HG02759 (cell line): ENCODE data around the gene PAOX.
"Not testable (repeated sequence)": the region's sequence is repeated elsewhere in the genome, so short reads cannot be mapped to it uniquely, and the experiment has no call there.

Experiments used
- ATAC-seq: cut with Tn5 transposase; IDR thresholded peaks from one replicate; pipeline ENCODE4 v1.9.1; 2021; ENCODE audit warnings: mild to moderate bottlenecking, moderate library complexity; ENCODE audit not compliant: unreplicated experiment

PAOX gene

GRCh38 chr10:133403359-133403758 is 24.3 kb downstream of the PAOX start:
- no peak for ATAC-seq

- ATAC-seq = no peak
Observed at GRCh38 chr10:133403784-133404183, 24.7 kb downstream of the PAOX start.

- ATAC-seq = no peak
Observed at GRCh38 chr10:133405272-133405671, 26.2 kb downstream of the PAOX start.

- peak; percentile 64 for ATAC-seq
Observed at GRCh38 chr10:133405844-133406527, 26.9 kb downstream of the PAOX start.

GRCh38 chr10:133411523-133412380 is 32.7 kb downstream of the PAOX start:
- ATAC-seq = no peak

- ATAC-seq = no peak
Observed at GRCh38 chr10:133412381-133412711, 33.3 kb downstream of the PAOX start.

GRCh38 chr10:133414401-133414800 is 35.3 kb downstream of the PAOX start:
- not testable (repeated sequence) for ATAC-seq

GRCh38 chr10:133415752-133416151 is 36.7 kb downstream of the PAOX start:
- ATAC-seq = no peak

- no peak for ATAC-seq
Observed at GRCh38 chr10:133418289-133418993, 39.4 kb downstream of the PAOX start.

GRCh38 chr10:133419211-133419950 is 40.3 kb downstream of the PAOX start:
- ATAC-seq = no peak

- ATAC-seq = no peak
Observed at GRCh38 chr10:133420028-133420427, 41.0 kb downstream of the PAOX start.

GRCh38 chr10:133420579-133420978 is 41.5 kb downstream of the PAOX start:
- ATAC-seq = no peak

GRCh38 chr10:133421336-133422222 is 42.5 kb downstream of the PAOX start:
- ATAC-seq = no peak

GRCh38 chr10:133422223-133422806 is 43.3 kb downstream of the PAOX start:
- ATAC-seq = no peak

- peak; percentile 55 for ATAC-seq
Observed at GRCh38 chr10:133422807-133423771, 44.0 kb downstream of the PAOX start.

- ATAC-seq = not testable (repeated sequence)
Observed at GRCh38 chr10:133424102-133424501, 45.0 kb downstream of the PAOX start.

GRCh38 chr10:133424601-133425000 is 45.5 kb downstream of the PAOX start, which contains the start of gene SPRN:
TSS of gene SPRN (minus strand) at chr10:133424625. CDS start at chr10:133423681, 944 bp downstream.
- ATAC-seq = not testable (repeated sequence)

- ATAC-seq = not testable (repeated sequence)
Observed at GRCh38 chr10:133429571-133429970, 50.5 kb downstream of the PAOX start.
